SH-SY5Y (cell line): Measurements from ENCODE around the gene SPTSSA.

Experiments
- GATA2 ChIP-seq: IDR thresholded peaks from 2 replicates; pipeline ENCODE4 v1.6.1; 2011; ENCODE audit warnings: mild to moderate bottlenecking, low read depth, low read length
- GATA3 ChIP-seq: IDR thresholded peaks from 2 replicates; pipeline ENCODE4 v1.6.1; 2011; ENCODE audit warnings: low read depth, mild to moderate bottlenecking, low read length, moderate library complexity

DNA sequence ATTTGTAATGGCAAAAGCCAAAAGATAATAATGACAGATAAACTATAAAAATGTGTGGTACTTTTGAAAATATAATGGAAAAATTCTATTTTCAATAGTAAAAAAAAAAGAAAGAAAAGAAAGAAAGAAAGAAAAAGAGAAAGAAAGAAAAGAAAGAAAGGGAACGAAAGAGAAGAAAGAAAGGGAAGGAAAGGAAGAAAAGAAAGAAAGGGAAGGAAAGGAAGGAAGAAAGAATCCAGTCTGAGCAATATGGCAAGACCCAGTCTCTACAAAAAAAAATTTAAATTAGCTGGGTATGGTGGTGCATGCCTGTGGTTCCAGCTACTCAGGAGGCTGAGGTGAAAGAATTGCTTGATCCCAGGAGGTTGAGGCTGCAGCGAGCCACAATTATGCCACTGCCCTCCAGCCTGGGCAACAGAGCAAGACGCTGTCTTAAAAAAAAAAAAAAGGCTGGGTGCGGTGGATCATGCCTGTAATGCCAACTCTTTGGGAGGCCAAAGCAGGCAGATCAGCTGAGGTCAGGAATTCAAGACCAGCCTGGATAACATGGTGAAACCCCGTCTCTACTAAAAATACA lies 39.1 kb upstream of the SPTSSA start:
- TF ChIP-seq GATA2 (no peak), GATA3 (no peak)
